T-helper 17 cell (primary cell): ENCODE results near the gene AFF1. TPM values are rescaled to one million over a fixed set of nuclear protein-coding genes. Genes with fewer than 3 reads are reported as not detected.
A peak's percentile ranks its signal among the peaks of the same experiment; 100 is the strongest.

Source experiments
- ATAC-seq: fragments of 150-1000 bp; cut with Tn5 transposase; 2 replicates; pipeline ENCODE4 v1.10.0; 2021; ENCODE audit warnings: mild to moderate bottlenecking, moderate library complexity
- DNase-seq, 3 donors: peaks; one replicate each; pipeline versions ENCODE4 v3.0.0 to v3.0.0-alpha.2; 2020 to 2021
- H3K9me3 ChIP-seq: one replicate; pipeline ENCODE4 v1.7.0; 2013; ENCODE audit warnings: low read length, mild to moderate bottlenecking; ENCODE audit not compliant: control insufficient read depth, poor library complexity, severe bottlenecking
- H3K27ac Mint-ChIP-seq: one replicate; pipeline ENCODE4 v1.8.0; 2022; ENCODE audit warnings: mild to moderate bottlenecking, moderate library complexity, mixed read lengths
- H3K27me3 Mint-ChIP-seq: one replicate; pipeline ENCODE4 v1.8.0; 2022; ENCODE audit warnings: mixed read lengths
- H3K36me3 Mint-ChIP-seq: one replicate; pipeline ENCODE4 v1.8.0; 2022; ENCODE audit warnings: low read depth, mixed read lengths
- H3K4me1 Mint-ChIP-seq: one replicate; pipeline ENCODE4 v1.8.0; 2022; ENCODE audit warnings: mild to moderate bottlenecking, mixed read lengths
- H3K4me3 Mint-ChIP-seq: one replicate; pipeline ENCODE4 v1.8.0; 2022; ENCODE audit warnings: mild to moderate bottlenecking, moderate library complexity, mixed read lengths
- total RNA-seq, 4 donors: library from RNA in 2 of 4; stranded (reverse) in 2 of 4; gene quantifications; one replicate each; pipeline ENCODE4 v1.2.3 and lab custom pipeline; 2022 to 2026

AFF1 gene
- total RNA-seq, 2 donors from 2014 or later: 105 to 121 TPM

DNA sequence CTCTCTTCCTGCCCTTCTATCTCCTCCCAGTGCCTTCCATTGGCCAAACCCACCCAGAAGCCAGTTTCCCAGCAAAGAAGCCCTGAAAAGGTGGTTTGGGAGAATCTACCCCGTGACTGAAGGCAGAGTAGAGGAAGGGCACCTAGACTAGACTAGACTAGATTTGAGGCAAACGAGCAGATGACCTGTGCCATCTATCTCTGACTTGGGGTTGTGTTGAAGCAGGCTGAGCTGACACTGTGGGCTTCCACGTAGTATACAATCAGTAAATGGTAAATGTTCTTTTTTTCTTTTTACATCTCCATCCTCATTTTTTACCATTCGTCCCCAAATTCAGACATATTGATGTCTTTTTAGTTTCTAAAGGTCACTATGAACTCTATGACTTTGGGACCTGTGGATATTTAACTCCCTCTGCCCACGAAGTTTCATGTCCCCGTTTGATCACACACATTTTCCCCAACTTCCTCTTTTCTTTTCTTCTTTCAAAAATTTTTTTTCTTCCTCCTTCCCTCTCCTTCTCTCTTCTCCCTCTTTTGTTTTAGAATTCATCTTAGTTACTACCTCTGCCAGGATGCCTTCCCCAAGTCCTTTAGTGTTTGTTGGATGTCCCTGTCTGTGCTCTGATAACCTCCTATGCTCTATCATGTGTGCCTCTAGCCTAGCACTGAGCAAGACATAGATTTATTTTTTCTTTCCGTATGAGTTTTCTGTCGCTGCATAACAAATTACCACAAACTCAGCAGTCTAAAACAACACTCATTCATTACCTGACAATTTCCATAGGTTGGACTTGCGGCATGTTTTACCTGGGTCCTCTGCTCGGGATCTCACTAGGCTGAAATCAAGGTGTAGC lies 6.2 kb upstream of the AFF1 start:
- H3K4me3 Mint-ChIP-seq: no peak overlapping the region
- H3K36me3 Mint-ChIP-seq: peaks cover 14% of the 10 kb centered on the region
- DNase-seq (no peak), ATAC-seq (no peak)
- H3K27me3 Mint-ChIP-seq: no peaks in the 10 kb centered on the region
- H3K9me3 ChIP-seq: no peaks in the 10 kb centered on the region
- peaks cover 8% of the 10 kb centered on the region for H3K4me1 Mint-ChIP-seq
- no peak overlapping the region for H3K27ac Mint-ChIP-seq

DNA sequence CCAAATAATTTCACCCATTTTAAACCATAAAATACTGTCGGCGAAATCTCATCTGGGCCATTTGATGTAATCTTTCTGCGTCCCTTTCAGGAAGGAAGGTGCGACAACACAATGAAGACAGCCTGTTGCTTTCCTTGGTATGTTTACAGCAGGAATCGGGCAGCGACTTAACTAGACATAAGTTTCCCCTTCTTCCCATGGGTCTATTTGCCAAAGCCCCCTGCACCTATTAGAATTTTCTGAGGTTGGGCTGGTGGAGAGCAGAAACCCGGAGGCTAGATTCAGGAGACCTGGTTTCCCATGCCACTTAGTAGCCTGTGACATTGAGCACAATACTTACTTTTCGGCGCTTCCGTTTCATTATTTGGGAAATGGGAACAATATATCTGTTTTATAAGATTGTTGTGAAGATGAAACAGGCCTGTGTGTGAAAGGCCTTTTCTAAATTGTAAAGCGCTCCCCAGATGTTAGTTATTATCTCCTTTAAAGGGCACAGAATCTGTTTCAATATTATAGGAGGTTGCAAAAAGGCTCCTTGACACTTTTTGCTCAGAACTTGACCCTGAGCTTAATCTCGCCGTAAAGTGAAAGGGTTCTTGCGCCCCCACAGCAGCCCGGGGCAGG lies 552 bp upstream of the AFF1 start:
- Mint-ChIP-seq H3K27ac (peak overlapping the region; percentile 91), H3K4me3 (peak overlapping the region; percentile 97), H3K4me1 (peaks cover 32% of the 10 kb centered on the region), H3K36me3 (peaks cover 13% of the 10 kb centered on the region), H3K27me3 (no peaks in the 10 kb centered on the region)
- no peaks in the 10 kb centered on the region for H3K9me3 ChIP-seq
- DNase-seq (no peak), ATAC-seq (no peak)

DNA sequence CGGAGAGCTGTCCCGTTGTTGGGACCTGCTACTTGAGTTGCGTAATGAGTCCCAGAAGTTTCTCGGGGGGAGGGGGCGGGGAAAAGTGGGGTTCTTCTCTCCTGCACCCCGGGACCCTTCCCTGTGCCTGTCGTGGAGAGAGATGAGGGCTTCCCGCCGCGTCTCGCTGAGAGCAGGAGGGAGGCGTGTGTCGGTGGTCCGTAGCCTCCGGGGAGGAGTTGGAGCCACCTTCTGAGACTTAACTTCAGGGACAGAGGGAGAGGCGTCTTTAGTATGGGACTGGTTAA lies 698 bp downstream of the AFF1 start:
- ATAC-seq (no peak), DNase-seq (peak in 1 of 3 donors; percentile 21)
- Mint-ChIP-seq H3K27ac (peak overlapping the region; percentile 99), H3K27me3 (no peaks in the 10 kb centered on the region), H3K4me3 (peak overlapping the region; percentile 97), H3K4me1 (peaks cover 39% of the 10 kb centered on the region), H3K36me3 (peaks cover 6% of the 10 kb centered on the region)
- H3K9me3 ChIP-seq: no peaks in the 10 kb centered on the region

DNA sequence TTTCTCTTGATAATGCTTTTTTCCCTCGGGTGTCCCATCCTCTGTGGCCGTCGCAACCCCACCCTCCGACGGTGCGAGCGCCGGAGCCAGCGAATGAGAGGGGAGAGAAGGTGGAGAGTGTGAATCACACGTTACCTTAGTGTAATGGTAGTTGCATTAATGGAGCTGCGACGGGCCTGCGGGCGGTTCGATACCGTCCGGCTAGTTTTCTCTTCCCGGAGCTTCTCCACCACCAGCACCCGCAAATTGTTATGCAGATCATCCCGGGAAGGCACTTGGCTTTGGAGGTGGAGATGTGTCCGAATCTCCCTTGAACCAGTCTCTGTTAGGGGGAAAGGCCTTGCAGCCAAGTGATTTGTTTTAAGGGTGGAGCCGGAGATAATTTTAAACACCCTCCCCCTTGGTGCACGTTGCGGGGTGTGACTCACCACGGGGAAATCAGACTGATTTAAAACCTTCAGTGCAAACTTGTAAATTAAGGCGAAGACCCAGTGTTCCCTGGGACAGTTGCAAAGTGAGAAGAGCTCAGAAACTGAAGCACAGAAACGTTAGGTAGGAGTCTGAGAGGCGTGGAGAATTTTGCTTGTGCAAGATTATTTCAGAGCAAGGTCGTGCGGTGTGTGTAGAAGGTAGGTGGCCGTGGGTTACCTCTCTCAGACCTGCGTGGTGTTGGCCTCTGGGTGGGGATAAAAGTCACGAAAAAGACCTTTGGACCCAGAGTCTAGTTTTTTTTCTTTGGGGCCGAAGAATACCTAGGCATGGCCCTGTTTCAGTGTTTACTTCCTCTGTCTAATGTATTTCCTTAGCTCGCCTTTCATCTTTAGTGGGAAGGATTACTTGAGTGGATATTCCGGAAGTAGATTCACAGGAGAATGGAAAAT lies 1.3 kb downstream of the AFF1 start:
- Mint-ChIP-seq H3K4me1 (peaks cover 42% of the 10 kb centered on the region), H3K36me3 (peaks cover 3% of the 10 kb centered on the region), H3K27me3 (no peaks in the 10 kb centered on the region), H3K4me3 (peak overlapping the region; percentile 97), H3K27ac (peak overlapping the region; percentile 99)
- ATAC-seq: peak; percentile 63
- H3K9me3 ChIP-seq: no peaks in the 10 kb centered on the region
- peak; percentile 43 to 64 (median 49) for DNase-seq

DNA sequence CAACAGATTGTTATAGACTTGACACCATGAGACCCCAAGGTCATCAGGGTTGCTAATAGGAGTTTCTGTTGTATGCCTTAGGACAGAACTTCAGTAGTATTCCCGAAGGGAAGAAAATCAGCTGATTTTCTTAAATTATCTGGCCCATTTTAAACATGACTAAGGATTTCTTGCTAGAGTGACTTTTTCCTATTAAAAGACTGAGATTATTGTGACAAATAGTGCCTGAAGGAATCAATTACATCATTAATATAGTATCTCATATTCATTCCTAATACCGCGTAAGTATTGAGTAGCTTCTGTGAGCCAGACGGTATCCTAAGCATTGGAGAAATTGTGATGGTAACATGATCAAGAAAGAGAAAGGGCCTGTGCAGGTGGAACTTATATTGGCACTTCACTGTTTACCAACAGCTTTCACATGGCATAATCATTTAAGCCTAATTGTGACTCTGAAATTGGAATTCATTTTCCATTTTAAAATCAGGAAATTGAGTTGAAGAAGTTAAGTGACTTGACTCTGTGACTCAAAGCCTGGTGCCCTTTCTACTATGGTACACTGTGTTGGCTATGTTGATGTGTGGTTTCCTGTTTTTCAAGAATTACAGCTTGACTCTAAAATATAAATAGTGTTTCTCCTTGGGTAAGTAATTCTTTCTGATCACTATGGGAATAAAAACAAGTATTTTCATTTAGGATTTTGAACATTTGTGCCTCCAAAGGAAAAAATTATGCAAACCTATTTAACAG lies 4.1 kb downstream of the AFF1 start:
- Mint-ChIP-seq H3K27me3 (no peaks in the 10 kb centered on the region), H3K4me3 (peak overlapping the region; percentile 71), H3K4me1 (peaks cover 47% of the 10 kb centered on the region), H3K36me3 (peaks cover 4% of the 10 kb centered on the region), H3K27ac (peak overlapping the region; percentile 99)
- ATAC-seq: no peak
- no peaks in the 10 kb centered on the region for H3K9me3 ChIP-seq
- no peak for DNase-seq

DNA sequence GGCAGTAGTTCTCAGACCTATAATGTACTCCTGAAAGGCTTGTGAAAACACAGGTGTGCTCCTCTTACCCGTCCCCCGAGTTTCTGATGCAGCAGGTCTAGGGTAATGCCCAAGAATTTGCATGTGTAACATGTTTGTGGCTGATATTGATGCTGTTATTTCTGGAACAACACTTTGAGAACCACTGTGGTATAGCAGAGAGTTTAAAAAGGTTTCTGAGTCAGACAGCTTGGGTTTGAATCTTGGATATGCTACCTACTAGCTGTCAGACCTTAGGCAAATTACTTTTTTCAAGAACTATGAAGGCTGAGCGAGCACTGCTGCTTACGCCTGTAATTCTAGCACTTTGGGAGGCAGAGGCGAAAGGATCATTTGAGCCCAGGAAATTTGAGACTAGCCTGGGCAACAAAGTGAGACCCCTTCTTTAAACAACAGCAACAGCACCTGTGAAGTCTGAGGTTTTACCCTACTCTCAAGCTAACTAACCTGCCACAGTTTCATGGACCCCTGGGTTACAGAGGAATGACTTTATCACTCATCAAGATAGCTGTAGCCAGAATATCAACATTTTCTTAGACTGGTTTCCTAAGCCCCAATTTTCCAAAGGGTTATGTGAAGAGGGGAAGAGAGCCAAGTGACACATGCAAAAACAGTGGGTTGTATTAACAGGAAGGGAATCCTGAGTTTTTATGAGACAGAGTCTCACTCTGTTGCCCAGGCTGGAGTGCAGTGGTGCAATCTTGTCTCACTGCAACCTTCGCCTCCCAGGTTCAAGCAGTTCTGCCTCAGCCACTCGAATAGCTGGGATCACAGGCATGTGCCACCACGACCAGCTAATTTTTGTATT lies 5.1 kb downstream of the AFF1 start:
- H3K9me3 ChIP-seq: no peaks in the 10 kb centered on the region
- ATAC-seq (peak; percentile 16), DNase-seq (peak in 1 of 3 donors; percentile 10)
- Mint-ChIP-seq H3K4me3 (peak overlapping the region; percentile 71), H3K36me3 (peaks cover 7% of the 10 kb centered on the region), H3K27ac (peak overlapping the region; percentile 99), H3K4me1 (peaks cover 57% of the 10 kb centered on the region), H3K27me3 (no peaks in the 10 kb centered on the region)

DNA sequence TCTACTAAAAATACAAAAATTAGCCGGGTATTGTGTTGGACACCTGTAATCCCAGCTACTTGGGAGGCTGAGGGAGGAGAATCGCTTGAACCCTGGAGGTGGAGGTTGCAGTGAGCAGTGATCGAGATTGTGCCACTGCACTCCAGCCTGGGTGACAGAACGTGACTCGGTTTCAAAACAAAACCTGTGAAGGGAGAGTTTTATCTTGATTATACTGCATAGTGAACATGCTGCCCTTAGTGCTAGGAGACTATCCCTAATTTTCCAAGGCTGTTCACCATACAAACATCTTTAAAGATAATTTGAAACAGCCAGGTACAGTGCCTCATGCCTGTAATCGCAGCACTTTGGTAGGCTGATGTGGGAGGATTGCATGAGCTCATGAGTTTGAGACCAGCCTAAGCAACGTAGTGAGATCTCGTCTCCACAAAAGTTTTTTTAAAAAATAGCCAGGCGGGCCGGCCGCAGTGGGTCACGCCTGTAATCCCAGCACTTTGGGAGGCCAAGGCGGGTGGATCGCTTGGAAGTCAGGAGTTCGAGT lies 6.2 kb downstream of the AFF1 start:
- Mint-ChIP-seq H3K4me1 (peaks cover 56% of the 10 kb centered on the region), H3K27me3 (no peaks in the 10 kb centered on the region), H3K4me3 (peak overlapping the region; percentile 33), H3K36me3 (peaks cover 7% of the 10 kb centered on the region), H3K27ac (peak overlapping the region; percentile 99)
- no peaks in the 10 kb centered on the region for H3K9me3 ChIP-seq
- DNase-seq (no peak), ATAC-seq (no peak)

DNA sequence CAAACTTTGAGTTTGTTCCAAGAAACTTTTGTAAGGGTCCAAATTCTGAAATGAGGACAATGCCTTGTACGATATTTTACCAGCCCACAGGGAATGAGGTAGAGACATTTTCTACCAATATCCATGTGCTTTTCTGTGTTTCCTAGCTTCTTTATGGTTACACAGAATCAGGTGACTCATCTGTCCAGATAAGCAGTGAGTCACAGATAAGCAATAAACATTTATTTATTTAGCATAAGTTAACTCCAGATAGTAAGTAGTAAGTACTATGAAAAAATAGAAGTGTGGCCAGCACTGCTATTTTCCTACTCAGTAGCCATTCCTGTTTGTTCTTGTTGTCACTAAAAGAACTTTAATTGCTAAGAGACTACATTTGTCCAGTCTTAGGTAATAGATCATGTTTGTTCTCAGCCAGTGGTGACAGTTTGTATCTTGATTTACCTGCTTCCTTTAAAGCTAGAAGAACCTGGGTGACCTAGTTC lies 7.4 kb downstream of the AFF1 start:
- H3K4me1 Mint-ChIP-seq: peaks cover 52% of the 10 kb centered on the region
- H3K36me3 Mint-ChIP-seq: peaks cover 4% of the 10 kb centered on the region
- H3K4me3 Mint-ChIP-seq: no peak overlapping the region
- H3K27me3 Mint-ChIP-seq: no peaks in the 10 kb centered on the region
- no peaks in the 10 kb centered on the region for H3K9me3 ChIP-seq
- ATAC-seq: no peak
- peak overlapping the region; percentile 27 for H3K27ac Mint-ChIP-seq
- DNase-seq: no peak

DNA sequence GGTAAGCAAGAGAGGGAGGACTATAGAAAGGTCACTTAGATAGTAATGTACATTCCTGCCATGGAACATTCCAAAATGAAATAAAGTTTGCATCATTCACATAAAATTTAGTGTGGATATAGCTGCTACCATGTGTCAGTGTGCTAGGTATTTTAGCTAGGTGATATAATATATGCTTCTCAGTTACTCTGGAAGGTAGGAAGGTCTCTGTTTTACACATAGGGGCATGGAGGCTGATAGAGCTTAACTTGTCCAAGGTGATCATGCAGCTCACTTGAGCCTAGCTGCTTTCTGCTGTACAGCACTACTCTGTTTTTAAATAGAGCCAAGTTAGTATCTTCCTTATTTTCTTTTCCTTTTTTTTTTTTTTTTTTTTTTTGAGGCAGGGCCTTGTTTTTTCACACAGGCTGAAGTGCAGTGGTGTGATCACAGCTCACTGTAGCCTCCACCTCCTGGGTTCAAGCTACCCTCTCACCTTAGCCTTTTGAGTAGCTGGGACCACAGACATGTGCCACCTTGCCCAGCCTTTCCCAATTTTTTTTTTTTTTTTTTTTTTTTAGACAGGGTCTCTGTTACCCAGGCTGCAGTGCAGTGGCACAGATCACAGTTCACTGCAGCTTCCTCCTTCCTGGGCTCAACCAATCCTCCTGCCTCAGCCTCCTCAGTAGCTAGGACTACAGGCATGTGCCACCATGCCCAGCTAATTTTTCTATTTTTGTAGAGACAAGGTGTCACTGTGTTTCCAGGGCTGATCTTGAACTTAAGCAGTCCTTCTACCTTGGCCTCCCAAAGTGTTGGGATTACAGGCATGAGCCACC lies 10.4 kb downstream of the AFF1 start:
- DNase-seq (no peak), ATAC-seq (no peak)
- no peak overlapping the region for H3K4me3 Mint-ChIP-seq
- no peaks in the 10 kb centered on the region for H3K27me3 Mint-ChIP-seq
- no peaks in the 10 kb centered on the region for H3K9me3 ChIP-seq
- peaks cover 4% of the 10 kb centered on the region for H3K36me3 Mint-ChIP-seq
- H3K4me1 Mint-ChIP-seq: peaks cover 48% of the 10 kb centered on the region
- peak overlapping the region; percentile 56 for H3K27ac Mint-ChIP-seq

DNA sequence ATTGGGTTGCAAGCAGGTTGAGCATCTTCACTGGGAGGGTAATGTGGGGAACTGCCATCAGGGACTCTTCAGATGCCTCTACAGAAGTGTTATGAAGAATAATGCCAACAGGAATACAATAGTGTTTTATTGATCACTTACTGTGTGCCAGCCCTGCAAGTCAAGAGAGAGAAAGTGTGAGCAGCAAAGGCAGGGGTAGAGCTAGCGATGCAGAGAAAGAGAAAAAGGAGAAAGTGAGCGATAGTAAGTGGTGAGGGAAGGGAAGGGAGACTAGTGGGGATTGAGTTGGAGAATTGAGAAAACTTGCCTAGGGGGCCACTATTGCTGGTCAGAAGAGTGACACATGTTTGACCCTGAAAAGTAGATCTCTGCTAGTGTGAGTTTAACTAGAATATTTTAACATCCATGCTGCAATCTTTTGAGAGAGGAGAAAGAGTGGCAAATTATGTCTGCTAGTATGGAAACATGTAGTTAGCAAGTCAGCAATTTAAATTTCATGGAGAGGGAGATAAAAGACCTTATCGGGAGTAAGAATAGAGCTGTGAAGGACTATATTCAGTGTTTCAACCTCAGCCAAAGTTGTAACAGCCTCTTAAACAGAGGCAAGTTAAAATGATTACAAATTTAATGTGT lies 12.2 kb downstream of the AFF1 start:
- Mint-ChIP-seq H3K36me3 (peaks cover 7% of the 10 kb centered on the region), H3K27me3 (no peaks in the 10 kb centered on the region), H3K4me3 (no peak overlapping the region), H3K27ac (peak overlapping the region; percentile 73), H3K4me1 (peaks cover 53% of the 10 kb centered on the region)
- no peak for ATAC-seq
- no peaks in the 10 kb centered on the region for H3K9me3 ChIP-seq
- DNase-seq: no peak
